ENCODE results near the gene RALGPS2.

The RALGPS2 gene

DNA sequence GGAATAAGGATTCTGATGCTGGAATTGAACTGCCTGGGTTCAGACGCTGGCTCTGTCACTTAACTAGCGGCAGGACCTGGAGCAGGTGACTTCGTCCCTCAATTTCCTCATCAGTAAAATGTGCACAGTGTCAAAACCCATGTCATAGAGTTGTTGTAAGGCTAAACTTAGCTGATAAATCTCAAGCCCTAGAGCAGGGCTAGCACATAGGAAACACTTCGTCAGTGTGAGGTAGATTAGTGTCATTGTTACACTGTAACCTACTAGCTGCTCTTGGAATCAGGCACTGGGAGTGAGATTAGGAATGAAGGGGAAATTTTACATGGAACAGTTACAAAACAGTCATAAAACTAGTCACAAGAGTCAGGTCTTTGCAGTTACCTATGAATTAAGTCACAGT, 202.0 kb downstream of the RALGPS2 start:
- DNase-seq: no peak

DNA sequence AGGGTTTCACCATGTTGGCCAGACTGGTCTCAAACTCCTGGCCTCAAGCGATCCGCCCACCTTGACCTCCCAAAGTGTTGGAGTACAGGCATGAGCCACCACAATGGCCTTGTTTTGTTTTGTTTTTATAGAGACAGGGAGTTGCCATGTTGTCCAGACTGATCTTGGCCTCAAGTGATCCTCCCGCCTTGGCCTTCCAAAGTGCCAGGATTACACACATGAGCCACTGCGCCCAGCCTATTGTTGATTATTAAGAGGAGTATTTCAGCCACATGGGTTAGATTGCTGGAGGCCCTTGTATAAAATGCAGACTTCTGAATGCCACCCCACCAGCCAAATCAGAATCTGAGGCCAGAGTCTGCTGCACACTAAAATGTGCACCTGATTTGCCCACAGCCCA, 203.0 kb downstream of the RALGPS2 start:
- DNase-seq: no peak

DNA sequence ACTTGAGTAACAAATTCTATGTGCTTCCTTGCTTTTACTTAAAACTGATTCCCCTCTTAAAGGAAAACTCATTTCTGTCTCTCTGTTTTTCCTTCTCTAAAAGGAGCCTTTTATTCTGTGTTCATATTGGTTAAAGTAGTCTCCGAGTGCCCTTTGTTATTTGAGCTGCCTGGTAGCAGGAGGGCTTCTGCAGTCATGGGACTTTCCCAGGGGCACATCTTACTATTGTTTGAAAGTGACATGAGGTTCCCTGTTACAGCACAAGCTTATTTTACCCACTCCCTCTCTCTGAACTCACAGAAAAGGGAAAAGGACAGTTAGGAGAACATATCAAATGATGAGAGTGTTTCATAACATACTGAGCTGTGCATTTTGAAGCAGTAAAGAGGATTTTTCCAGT, 203.9 kb downstream of the RALGPS2 start:
- DNase-seq: no peak

DNA sequence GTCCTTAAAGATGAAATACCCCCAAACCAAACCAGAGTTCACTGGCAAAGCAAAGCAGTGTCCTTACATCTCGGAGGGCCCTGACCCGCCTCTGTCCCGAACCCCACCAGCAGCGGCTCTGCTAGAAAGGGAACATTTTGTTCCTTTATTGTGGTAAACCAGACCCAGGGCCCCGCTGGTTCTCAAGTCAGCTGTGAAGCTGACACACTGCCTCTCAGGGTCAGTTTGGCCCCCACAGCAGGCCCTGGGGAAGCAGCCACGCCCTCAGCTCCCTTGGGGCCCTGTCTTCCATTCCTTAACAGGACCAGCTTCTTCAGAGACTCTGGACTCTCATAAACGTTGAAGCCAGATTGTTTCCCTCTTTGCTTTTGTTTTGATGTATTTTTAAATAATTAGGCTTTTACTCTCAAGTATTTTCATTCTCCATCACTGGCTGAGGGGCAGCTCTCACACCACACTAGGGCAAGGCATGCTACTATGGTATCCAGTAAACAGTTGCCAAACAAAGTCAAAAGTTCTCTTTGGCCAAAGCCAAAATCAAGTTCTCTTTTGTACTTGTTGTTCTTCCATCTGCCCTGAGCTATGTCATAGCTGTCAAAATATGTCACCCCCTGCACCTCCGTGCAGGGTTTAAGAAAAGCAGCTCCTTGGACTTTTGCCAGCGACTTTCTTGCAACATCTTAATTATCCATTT, 207.0 kb downstream of the RALGPS2 start:
- DNase-seq: no peak

DNA sequence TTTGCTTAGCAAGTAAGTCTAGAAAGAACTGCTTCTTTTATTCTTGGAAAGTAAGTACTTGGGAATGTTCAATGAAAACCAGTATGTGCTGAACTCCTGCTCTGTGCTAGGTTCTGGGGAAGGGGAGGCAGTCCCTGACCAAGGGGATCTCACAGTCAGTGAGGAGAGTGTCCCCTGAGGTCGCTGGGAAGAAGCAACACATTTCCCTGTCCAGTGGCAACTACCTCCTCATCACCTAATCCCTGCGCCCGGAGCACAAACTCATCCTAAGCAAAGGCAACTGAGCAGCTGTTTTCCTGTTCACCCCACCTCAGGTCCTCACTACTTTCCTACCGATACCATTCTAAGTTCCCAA, 207.5 kb downstream of the RALGPS2 start:
- DNase-seq: no peak

DNA sequence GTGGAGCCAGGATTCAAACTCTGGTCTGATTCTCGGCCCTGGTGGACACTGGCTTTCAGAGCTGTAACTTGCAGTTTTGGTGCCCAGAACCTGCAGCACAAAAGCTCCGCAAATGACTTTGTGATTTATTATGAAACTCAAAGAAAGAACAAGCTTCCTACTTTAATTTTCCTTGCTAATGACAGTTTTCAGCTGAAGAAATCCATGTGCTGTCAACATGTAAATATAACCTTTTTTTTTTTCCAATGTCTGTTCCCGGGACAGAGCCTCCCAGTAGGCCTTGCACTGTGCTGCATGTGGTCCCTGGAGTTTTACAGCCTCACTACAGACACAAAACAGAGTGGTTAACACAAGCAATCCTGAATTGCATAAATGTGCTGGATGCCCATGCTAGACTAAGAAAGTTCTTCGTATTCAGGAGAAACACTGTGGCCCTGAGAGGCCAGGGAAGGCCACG, 208.1 kb downstream of the RALGPS2 start:
- DNase-seq: no peak

DNA sequence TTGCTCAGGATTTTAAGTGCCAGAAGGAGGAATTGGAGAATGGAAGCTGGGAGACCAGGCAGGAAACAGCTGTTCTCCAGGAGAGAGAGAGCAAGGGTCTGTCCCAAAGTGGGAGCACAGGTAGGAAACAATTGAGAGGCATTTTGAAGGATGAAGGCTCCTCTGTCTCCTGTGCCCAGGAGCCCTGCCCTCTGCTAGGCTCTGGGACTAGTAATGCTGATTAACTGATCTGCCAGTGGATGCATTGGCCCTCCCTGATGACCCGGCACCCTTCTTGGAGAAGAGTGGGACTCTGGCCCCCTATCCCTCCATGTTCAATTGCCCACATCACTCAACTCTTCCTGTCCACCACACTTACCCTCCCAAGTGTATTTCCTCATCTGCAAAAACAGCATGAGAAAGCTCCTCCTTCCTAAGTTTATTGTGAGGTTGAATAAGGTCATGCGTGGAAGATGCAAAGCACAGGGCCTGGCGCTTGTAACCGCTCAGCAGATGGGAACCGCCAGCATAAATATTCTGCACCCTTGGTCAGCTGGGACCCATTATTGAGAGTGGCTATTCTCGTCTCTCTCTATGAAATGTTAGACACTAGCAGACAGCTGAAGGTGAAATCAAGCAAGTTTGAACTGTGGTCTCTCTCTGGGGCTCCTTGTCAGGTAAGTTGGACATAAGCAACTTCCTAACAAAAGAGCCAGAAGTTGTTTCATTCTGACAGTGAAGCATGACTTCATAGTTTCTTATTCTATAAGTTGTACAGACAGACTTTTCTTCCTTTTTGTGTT, 208.9 kb downstream of the RALGPS2 start:
- no peak for DNase-seq

DNA sequence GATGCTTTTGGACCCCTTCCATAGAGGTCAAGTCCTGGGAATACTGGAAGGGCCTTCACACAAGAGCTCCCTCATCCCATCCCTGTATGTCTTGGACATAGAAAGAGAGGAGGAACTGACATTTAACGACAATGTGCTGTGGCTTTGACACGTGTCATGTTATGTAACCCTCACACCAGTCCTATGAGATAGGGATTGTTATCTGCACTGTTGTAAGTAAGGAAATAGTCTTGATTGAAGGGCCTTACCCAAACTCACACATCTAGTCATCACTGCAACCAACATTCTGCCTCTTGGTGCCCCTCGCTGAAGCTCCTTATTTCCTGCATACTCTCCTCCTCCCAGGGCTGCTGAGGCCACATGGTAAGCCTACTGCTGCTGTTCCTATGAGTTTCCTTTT, 209.5 kb downstream of the RALGPS2 start:
- no peak for DNase-seq

DNA sequence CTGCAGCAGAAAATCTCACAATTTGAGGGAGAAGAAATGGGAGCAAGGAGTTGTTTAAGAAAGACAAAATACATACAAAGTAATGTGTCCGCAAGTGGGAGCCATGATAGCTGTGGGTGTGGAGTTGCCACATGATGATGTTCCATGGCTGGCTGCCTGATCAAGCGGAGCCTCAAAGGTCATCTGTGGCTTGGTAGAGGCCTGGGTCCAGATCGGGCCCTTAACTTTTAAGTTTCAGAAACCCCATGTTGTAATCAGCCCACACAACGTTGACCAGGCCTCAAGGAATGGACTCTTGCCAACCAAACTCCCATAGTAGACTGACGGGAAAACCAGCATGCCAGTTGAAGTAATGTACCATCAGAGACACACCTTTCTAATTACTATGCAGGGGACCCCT, 210.6 kb downstream of the RALGPS2 start:
- DNase-seq: no peak

DNA sequence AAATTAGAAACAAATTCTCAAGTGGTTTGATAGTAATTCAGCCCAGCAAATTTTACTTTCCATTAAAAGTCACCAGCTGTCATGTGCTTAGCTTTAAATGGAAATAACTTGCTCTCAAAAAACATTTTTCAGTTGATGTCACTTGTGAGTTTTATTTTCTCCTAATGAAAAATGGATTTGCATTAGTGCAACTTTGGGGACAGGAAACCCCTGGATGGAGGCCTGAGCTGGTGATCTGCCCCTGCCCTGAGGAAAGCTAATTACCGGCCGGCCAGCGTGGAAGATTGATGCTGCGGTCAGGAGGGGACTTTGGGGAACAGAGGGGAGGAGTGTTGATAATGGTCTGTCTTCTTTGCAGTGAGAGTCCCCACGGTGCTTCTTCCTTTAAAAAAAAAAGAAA, 212.7 kb downstream of the RALGPS2 start:
- DNase-seq: no peak

DNA sequence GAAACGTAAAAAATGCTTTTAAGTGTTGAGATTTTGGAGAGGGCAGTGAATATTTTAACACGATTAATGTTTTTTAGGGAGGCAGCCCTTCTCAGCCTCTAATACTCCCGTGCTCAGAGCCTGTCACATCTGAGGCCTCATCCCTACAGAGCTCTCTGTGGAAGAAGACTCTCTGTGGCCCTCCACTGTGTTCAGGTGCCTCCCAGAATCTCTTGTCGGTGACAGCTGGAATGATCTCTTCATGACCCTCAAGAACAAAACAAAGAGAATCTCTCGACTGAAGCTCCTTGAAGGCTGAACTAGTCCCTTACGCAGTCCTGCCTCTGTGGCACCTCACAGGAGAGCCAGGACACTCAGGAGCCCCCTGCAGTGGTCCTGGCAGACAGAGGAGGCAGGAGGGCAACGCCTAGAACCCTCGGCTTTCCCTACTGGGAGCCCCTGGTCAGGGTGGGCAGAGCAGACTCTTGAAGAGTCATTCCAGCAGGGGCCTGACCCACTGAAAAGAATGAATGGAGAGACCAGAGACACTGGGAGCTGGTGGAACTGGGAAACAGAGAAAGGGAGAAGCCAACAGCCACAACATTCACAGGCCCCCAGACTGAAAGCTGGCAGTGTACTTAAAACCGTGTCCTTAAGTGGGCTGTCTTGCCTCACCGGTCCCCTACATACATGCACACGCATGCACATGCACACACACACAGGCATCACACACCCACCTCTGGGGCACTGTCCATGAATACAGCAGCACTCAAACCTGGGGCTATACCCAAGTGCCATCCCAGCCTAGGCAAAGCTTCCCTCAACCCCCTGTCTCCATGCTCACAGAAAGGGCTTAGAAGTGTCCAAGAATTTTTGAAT, 213.3 kb downstream of the RALGPS2 start:
- DNase-seq: no peak

DNA sequence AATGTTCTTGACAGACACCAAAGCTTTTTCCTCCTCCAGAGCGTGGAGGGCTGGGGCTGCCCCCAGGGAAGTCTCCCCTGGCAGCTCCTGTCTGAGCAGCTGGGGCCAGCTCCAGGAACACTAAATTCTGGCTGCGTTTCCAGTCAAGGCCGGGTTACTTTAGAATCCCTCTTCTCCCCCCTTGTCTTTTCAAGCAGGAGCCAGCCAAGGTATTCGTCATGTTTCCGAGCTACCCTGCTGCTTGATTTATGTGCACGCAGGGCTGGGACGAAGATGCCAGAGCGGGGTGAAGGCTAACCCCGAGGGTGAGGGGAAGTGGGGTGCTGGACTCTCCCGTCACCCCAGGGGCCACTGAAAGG, 213.9 kb downstream of the RALGPS2 start:
- DNase-seq: no peak

DNA sequence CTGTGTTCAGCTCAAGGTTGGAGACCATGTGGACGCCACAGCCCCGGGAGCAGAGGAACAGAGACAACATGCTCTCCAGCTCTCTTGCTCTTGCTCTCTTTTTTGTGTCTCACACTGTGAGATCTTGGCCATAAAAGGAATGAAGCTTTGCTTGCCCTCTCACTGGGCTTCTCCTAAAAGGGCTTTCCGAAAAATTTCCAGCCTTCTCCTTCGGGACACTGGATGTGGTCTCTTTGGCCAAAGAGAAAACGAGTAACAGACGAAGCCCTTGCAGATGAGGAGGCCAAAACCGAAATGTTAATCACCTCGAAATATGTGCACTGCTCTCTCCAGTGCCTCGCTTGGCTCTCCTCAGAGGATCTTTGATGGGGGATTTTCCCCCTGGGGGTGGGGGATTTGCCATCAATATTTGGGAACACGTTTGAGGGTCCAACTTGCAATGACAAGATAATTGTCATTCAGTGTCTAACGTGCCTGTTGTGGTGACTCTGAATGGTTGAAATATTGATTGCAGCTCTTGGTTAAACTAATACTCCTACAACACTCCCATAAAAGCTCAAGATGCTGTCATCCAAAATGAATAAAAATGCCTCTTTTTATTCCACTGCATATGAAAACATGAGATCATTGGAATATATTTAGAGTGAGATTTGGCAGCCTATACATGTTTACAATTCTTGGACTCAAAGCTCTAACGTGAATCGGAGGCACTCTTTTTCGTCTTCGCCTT, 214.5 kb downstream of the RALGPS2 start:
- DNase-seq: no peak

DNA sequence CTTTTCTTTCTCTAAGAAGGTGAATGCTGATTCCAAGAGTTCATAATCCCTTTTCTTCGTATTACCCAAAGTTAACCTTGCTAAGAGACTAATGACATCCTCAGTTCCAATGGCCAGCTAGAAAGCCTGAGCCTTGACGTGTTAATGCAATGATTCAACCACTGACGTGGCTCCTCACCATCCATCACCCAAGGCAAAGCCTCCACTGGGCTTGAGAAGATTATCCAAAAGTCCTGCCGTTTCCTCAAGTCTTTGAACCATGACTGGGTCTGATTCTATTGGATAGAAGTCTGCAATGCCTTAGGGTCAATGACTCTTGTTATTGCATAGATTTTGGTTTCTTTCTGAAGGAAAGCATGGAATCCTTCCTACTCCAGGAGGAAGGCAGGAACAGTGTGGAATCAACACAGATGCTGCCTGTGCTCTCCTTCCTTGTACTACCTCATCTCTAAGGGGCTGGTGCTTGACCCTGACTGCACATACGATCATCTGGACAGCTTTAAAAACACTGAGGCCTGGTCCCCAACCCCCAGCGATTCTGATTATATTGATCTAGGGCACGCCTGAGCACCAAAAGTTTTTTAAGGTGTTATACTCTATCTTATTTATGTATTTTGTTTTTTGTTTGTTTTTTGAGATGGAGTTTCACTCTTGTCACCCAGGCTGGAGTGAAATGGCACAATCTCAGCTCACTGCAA, 215.2 kb downstream of the RALGPS2 start:
- DNase-seq: no peak

DNA sequence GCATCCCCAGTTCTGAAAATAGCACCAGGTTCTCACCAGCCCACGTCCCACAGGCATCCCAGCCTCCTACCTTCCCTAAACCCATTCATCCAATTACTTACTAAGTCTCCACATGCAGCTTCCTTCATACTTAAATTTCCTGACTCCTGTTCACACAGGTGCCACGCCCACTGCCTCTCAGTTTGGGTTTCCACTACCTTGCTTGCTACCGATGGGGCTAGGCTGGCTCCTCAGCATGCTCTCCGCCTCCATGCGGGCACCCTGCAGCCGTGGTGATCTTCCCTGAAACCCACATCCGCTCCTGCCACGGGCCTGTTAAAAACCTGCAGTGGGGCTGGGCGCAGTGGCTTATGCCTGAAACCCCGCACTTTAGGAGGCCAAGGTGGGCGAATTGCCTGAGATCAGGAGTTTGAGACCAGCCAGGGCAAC, 216.2 kb downstream of the RALGPS2 start:
- peak; percentile 47 for DNase-seq

DNA sequence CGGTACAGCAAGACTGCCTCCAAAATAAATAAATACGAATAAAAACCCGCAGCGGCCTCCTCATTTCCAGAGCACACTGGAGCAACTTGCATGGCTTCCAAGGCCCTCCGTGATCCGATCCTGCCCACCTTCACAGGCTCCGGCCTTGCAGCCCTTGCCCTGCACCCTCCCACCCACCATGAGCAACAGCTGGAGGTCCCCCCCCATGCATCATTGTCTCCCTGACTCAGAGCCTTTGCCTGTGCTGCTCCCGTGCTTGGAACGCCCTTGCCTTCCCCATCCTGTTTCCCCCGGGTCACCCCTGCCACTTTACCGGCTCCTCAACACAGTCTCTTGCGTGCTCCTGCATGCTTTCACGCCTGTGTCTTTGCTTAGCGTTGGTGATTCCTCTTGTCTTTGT, 216.8 kb downstream of the RALGPS2 start:
- DNase-seq: no peak

DNA sequence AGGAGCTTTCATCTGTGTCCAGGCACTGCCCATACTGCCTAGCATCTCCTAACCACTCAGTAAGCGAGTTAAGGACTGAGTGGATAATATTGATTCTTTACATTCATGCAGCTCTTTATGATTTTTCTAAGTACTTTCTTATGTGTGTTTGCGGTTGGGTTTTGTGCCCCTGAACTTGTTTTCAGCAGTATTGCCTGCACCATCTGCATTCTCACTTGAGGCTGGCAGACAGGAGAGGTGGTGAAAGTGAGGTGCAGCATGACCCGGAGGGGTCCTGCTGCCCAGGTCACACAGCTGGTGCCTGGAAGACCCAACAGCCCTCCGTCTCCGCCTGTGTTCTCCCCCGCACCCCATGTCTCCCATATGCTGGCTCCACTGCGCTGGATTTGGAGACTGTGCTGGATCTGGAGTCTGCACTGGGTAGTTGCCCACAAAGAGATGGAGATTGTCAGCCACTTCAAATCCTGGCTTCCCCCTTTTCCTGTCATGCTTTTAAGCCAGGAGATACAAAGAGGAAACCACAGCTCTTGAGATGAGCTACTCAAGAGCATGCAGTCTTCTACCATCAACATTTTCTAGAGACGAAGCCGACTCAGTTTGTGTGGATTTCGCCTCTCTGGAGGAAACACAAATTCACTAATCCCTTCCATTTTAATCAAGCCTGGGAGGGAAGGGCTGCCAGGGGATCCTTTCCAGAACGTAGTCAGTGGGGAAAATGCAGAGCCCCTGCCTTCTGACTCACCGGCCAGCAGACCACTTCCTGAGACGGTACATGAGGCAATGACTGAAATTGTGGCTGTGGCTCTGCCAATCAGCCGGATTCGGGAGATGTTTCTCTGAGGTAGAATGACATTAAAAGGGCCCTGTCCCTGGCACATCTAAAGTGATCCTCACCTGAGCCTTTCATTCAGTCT, 217.5 kb downstream of the RALGPS2 start:
- no peak for DNase-seq

DNA sequence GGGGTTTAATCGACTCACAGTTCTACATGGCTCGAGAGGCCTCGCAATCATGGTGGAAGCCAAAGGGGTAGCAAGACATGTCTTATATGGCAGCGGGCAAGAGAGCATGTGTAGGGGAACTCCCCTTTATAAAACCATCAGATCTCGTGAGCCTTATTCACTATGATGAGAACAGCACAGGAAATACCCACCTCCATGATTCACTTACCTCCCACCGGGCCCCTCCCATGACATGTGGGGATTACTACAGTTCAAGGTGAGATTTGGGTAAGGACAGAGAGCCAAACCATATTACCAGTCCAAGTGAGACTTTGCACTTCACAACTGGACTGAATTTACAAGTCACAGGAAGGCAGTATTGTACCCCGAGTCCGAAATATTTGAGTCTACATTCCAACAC, 219.7 kb downstream of the RALGPS2 start:
- no peak for DNase-seq

DNA sequence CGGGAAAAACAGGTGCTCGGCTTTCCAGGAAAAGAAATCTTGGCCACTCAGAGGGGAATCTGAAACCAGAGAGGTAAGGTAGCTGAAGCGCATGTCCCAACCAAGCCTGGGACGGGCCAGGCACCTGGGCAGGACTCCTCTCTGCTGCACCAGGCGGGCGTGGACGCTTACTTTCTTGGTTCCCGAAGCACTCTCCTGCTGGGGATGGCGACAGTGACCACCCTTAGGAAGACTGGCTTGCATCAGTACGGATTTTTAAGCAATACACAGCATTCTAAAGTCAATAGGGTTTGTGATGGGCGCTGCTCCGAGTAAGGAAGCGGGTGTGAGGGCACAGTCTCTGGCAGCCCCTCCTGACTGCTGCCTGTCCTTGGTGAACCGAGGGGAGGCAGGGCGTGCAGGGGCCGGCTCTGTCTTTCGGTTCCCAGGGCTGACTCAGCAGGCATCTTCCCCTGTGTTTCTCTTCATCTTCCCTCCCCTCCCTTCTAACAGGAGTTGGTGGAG, 220.8 kb downstream of the RALGPS2 start:
- DNase-seq: no peak

DNA sequence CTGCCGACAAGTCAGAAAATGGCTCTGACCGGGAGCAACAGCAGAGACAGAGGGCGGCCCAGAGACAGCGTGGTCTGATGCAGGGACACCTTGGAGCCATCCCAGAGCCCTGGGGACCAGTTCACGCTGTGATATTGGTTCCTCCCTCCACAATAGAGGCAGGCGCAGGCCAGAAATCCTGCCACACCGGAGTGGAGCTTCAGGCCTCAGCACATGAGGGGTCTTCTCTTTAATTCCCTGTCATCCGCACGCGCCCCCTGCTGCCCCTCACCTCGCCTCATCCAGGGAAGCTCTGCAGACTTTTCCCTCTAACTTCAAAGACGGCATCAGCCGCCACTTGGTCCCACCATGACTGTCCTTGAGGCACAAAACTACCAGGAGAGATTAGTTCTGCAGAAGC, 221.4 kb downstream of the RALGPS2 start:
- no peak for DNase-seq

All from NCI-H82 (cell line).